GM23338 (cell line): Measurements from ENCODE around the gene RABGAP1L.

Source experiments
- CREB1 ChIP-seq: fragments of 250-450 bp; sonication (Bioruptor Pico); IDR thresholded peaks from 2 replicates; pipeline ENCODE4 v1.5.0; 2020; ENCODE audit warnings: low read depth, mild to moderate bottlenecking, moderate library complexity
- CTCF ChIP-seq, 2 experiments: fragments of 200-600 bp in 1 of 2; sonication (generic) in 1 of 2; conservative IDR thresholded peaks; 2 replicates each; pipeline versions ENCODE4 v1.5.1 to v1.6.1; 2016 to 2017; ENCODE audit warnings: antibody characterized with exemption in 2 of 2, low read depth in 2 of 2, mild to moderate bottlenecking in 2 of 2, moderate library complexity in 1 of 2
- ETS1 ChIP-seq: IDR thresholded peaks from 2 replicates; pipeline ENCODE4 v1.6.1; 2016; ENCODE audit warnings: antibody characterized with exemption
- EZH2 ChIP-seq: fragments of 200-600 bp; sonication (generic); IDR thresholded peaks from one replicate; pipeline ENCODE4 v1.8.0; 2017; ENCODE audit warnings: antibody characterized with exemption, mild to moderate bottlenecking, low read depth; ENCODE audit not compliant: unreplicated experiment
- EZH2phosphoT487 ChIP-seq: fragments of 200-600 bp; sonication (generic); IDR thresholded peaks from one replicate; pipeline ENCODE4 v1.8.1; 2018; ENCODE audit warnings: antibody characterized with exemption; ENCODE audit not compliant: unreplicated experiment
- JUNB ChIP-seq: IDR thresholded peaks from one replicate; pipeline ENCODE4 v1.6.1; 2016; ENCODE audit warnings: antibody characterized with exemption; ENCODE audit not compliant: unreplicated experiment
- NANOG ChIP-seq: IDR thresholded peaks from 2 replicates; pipeline ENCODE4 v1.6.1; 2016; ENCODE audit warnings: antibody characterized with exemption, borderline replicate concordance
- POLR2AphosphoS5 ChIP-seq: IDR thresholded peaks from 2 replicates; pipeline ENCODE4 v1.6.1; 2016; ENCODE audit warnings: antibody characterized with exemption, low read depth
- REST ChIP-seq: IDR thresholded peaks from one replicate; pipeline ENCODE4 v1.6.1; 2018; ENCODE audit warnings: antibody characterized with exemption; ENCODE audit not compliant: unreplicated experiment
- STAT1 ChIP-seq: IDR thresholded peaks from one replicate; pipeline ENCODE4 v1.6.1; 2016; ENCODE audit warnings: antibody characterized with exemption; ENCODE audit not compliant: unreplicated experiment
- ZNF114 ChIP-seq: fragments of 250-450 bp; sonication (Bioruptor Pico); IDR thresholded peaks from 2 replicates; pipeline ENCODE4 v1.5.0; 2020; ENCODE audit warnings: mild to moderate bottlenecking, moderate library complexity
- ZNF331 ChIP-seq: fragments of 250-450 bp; sonication (Bioruptor Pico); IDR thresholded peaks from 2 replicates; pipeline ENCODE4 v1.5.0; 2020; ENCODE audit warnings: low read depth, mild to moderate bottlenecking, moderate library complexity
- ZNF462 ChIP-seq: fragments of 250-450 bp; sonication (Bioruptor Pico); IDR thresholded peaks from 2 replicates; pipeline ENCODE4 v1.5.0; 2020; ENCODE audit warnings: mild to moderate bottlenecking, moderate library complexity

- TF ChIP-seq CTCF (conservative IDR thresholded peaks at IDR 0.05; ENCODE audit: low read depth in 2 of 2) = no peak
- no peak for TF ChIP-seq REST
- TF ChIP-seq POLR2AphosphoS5 = no peak
- no peak for TF ChIP-seq JUNB
- no peak for TF ChIP-seq ZNF331 (CRISPR knock-in tag)
- TF ChIP-seq EZH2phosphoT487 = no peak
- no peak for TF ChIP-seq EZH2
- no peak for TF ChIP-seq CREB1 (CRISPR knock-in tag)
- TF ChIP-seq STAT1 = no peak
- TF ChIP-seq NANOG = no peak
- TF ChIP-seq ETS1 = no peak
- no peak for TF ChIP-seq ZNF114
- TF ChIP-seq ZNF462 (CRISPR knock-in tag) = no peak
Measured at GRCh38 chr1:174931214-174931613, 771.9 kb downstream of the RABGAP1L start.
